GM21723 (cell line): ENCODE measurements around the gene SLC41A1.
"Not testable (repeated sequence)": the region's sequence is repeated elsewhere in the genome, so short reads cannot be mapped to it uniquely, and the experiment has no call there.

Experiments used
- ATAC-seq: cut with Tn5 transposase; IDR thresholded peaks from one replicate; pipeline ENCODE4 v1.9.1; 2021; ENCODE audit warnings: mild to moderate bottlenecking, moderate library complexity; ENCODE audit not compliant: unreplicated experiment

SLC41A1 gene

GRCh38 chr1:205823260-205823659 is 10.3 kb upstream of the SLC41A1 start:
- ATAC-seq, result not testable (repeated sequence)

GRCh38 chr1:205822397-205822796 is 9.4 kb upstream of the SLC41A1 start:
- ATAC-seq, result no peak

DNA sequence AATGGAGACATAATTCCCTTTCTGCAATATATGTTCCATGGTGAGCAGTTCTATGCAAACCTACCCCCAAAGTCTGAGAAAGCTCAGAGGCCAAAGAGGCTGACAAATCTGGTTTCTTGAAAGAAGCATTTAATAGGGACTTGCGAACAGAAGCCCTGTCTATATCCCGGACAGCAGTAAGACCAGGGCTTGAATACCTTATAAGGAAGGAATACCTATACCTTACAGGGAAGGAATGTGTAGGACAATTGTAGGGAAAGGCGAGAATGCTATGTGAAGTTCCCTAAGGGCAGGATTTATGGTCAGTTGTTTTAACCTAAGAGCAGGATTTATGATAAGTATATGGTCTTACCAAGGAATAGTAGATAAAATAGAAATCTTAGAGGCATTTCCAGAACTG is 5.0 kb upstream of the SLC41A1 start:
- ATAC-seq, result no peak

DNA sequence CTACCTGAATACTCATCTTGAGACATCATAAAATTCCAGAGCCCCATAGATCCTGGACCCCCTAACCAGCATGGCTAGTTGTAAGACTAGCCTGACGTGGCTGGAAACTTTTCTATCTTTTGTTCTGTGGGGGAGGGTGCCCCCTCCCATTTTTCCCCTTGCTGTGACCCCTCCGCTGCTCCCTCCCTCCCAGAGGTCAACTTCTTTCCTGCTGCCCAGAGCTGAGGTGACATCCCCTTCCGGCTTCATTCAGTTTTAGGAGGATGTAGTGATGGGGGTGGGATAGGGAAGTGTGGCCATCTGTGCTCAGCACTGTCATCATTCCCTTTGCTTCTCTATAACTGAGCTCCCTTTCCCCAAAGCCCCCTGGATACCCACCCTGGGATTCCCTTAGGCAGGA is 4.4 kb upstream of the SLC41A1 start:
- no peak for ATAC-seq

DNA sequence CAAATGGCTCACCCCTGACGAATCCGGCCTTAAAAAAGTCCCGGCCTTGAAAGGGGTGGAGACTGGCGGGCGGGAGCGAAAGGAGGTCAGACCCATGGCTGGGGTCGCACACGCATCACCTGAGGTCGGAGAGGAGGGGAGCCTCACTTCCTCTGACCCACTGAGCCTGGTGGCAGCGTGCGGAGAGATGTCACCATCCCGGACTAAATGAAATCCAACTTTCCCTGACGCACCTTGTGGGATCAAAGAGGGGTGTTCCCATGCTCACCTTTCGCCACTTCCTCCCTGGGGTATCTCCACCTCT is 709 bp upstream of the SLC41A1 start:
- no peak for ATAC-seq

- peak; percentile 8 for ATAC-seq
Observed at GRCh38 chr1:205812271-205812877, 624 bp downstream of the SLC41A1 start.

DNA sequence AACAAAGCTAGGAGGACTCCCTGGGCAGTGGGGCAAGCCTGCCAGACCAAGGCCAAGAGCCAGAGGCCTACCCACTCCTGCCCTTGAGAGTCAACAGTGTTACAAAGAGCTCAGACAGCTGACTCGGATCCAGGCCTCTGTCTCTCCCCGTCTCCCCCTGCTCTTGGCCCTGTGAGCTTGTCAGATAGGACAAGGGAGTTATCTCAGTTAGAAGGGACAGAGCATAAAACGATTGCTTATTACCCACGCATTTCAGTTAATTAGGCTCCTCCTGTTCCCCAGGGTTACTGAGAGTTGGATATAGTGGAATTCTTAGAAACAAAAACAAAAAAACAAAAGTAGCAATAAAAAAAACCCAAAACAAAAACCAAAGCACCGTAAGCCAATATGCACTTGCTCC is 1.3 kb downstream of the SLC41A1 start:
- no peak for ATAC-seq

GRCh38 chr1:205810448-205811157 is 2.4 kb downstream of the SLC41A1 start:
- ATAC-seq, result no peak

- ATAC-seq, result no peak
Observed at GRCh38 chr1:205809942-205810345, 3.1 kb downstream of the SLC41A1 start.

GRCh38 chr1:205809469-205809868 is 3.5 kb downstream of the SLC41A1 start:
- ATAC-seq, result no peak

- no peak for ATAC-seq
Observed at GRCh38 chr1:205805082-205805711, 7.8 kb downstream of the SLC41A1 start.

- ATAC-seq, result no peak
Observed at GRCh38 chr1:205804605-205805004, 8.4 kb downstream of the SLC41A1 start.

DNA sequence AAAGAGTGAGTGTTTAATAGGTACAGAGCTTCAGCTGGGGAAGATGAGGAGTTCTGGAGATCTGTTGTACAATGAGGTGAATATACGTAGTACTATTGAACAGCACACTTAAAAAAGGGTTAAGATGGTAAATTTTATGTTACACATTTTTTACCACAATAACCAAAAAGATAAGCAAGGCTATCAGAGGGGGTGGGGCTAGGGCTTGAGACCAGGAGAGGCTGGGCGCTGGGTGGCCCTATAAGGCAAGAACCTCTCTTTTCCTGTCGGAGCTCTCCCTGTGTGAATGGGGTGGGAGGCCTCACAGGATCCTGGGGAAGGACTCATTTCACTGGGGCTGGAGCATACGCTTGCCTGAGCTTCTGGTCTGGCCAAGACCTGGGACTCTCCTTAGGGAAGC is 9.0 kb downstream of the SLC41A1 start:
- no peak for ATAC-seq

- no peak for ATAC-seq
Observed at GRCh38 chr1:205802060-205802459, 10.9 kb downstream of the SLC41A1 start.

DNA sequence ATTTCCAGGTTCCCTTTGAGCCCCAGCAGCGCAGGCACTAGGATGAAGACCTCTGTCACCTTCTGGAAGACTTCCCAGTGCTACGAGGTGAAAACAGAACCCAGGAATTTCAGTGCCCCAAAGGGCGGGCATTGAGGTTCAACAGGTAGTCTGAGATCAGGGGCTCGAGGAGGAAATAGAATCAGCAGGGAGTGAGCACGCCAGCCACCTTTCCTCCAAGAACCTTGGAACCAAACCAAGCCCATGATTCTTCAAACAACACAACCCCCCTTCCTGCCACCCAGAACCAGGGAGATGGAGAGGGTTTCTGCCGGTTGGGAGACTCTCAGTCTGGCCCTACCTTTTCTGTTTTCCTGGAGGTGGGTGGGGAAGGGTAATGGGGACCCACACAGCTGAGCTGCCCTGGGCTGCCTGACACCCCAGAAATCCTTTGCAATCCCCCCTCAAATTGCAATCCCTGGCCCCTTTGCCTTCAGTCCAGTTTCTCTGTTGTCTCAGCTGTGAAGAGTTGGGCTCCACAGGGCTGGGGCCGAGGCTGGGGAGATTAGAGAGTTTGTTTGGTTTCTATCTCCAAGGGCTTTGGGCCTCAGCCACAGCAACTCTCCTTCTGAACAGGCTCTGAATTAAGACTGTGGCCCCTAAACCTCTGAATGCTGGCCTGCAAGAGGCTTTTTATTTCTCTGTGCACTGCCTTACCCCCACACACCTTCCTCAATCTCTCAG is 11.9 kb downstream of the SLC41A1 start:
- ATAC-seq, result no peak

DNA sequence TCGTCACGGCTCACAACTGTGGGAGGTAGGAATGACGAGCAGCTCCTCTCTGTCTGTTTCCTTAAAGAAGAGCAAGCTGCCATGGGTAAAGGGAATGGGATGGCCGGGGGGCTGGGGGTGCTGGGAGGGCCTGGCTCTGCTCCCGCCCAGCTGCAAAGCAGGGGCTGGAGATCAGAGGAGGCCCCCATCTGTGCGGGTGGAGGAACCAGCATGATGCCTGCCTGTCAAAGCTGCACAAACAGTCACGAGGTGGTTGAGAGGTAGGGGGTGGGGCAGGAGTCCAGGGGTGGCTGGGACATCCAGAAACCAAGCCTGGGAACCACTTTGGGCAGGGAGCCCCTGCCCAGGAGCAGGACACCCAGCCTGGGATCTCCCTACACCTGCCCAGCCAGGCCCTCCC is 12.6 kb downstream of the SLC41A1 start:
- no peak for ATAC-seq

GRCh38 chr1:205798577-205798976 is 14.4 kb downstream of the SLC41A1 start:
- no peak for ATAC-seq

DNA sequence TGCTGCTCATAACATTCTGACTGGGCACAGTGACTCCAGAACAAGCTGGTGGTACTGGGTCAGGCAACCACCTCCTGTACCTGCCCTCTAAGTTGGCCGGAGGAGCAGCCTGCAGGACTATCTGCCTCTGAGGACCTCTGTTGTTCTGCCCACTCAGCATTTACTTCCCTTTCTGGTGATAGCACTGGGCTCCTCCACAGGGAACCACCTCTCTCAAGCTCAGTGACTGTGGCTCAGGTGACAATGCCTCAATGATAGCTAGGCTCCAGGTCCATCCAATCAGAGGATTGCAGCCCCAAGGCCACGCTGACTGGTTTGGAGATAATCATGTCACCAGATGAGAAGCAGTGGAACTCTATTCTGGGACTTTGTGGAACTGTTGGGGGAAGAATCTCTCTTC is 15.8 kb downstream of the SLC41A1 start:
- ATAC-seq, result no peak

DNA sequence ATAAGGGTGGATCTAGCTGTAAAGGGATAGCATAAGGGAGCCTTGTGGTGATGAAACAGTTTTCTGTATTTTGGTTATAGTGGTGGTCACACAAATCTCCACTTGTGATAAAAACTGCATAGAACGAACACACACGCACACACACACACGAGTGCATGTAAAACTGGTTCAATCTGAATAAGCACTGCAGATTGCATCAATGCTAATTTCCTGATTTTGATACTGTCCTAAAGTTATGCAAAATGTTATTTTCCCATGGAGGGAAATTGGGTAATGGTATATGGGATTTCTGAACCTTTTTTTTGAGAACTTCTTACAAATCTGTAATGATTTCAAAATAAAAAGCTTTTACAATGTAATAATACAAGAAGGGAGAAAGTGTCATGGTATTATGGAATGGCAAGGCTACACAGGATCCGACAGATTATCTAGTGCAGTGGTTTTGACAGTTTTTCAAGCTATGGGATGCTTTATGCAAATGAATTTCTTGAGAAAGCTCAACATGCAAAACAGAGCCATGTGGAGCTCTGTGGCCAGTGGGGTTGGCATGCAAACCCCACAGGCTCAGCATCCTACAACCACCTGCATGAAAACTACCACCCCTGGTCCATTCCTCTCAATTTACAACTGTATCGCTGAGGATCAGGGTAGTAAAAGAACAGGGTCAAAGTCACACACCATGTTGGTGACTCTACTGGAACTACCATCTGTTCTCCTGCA is 18.8 kb downstream of the SLC41A1 start:
- ATAC-seq, result peak; percentile 48

DNA sequence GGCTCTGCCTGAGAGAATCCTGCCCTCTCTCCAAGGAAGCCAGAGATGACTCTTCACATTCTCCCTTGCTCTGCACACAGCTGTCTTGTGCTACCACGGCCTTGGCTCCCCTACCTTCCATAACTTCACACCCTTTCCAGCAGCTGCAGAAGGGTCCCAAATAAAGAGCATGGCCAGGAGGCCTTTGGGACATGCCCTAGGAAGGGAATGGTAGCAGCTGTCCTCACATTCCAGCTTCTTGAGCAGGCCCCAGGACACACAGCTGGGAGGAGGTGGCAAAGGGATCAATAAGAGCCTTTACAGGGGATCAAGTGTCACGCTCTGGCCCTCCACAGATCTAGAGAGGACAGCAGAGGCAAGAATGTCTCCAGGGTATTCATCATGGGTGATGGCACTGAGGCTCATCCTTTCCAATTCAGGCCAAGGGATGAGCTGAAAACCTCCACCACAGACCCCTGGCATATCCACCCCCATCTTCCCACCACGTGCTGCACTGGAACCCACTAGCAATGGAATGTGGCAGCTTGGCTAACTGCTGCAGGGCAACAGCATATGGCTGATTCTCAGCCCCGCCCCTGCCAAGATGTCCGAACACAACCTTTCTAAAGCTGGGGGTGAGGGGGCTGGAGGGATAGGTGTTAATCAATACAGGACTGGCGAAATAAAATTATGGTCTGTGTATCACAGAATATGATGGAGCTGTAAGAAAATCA is 19.9 kb downstream of the SLC41A1 start:
- ATAC-seq, result peak; percentile 8

- ATAC-seq, result peak; percentile 61
Observed at GRCh38 chr1:205792481-205792881, 20.5 kb downstream of the SLC41A1 start.
